H9 (cell line): ENCODE data around the gene SLC24A3. TPM values are rescaled to one million over a fixed set of nuclear protein-coding genes. Genes with fewer than 3 reads are reported as not detected.
A peak's percentile ranks its signal among the peaks of the same experiment; 100 is the strongest.

ENCODE experiments used
- DNase-seq: peaks from one replicate; pipeline ENCODE4 v3.0.0-alpha.2; 2017
- H2AFZ ChIP-seq: one replicate; pipeline ENCODE4 v1.6.1; 2013; ENCODE audit warnings: mild to moderate bottlenecking, low read length, control low read depth, moderate library complexity
- H2AK5ac ChIP-seq: 2 replicates; pipeline ENCODE4 v1.6.1; 2013; ENCODE audit warnings: low read length, control low read depth, mixed read lengths; ENCODE audit not compliant: insufficient read length
- H2BK120ac ChIP-seq: one replicate; pipeline ENCODE4 v1.6.1; 2013; ENCODE audit warnings: low read depth, mild to moderate bottlenecking, low read length, control low read depth, inconsistent platforms; ENCODE audit not compliant: poor library complexity, severe bottlenecking
- H2BK12ac ChIP-seq: 2 replicates; pipeline ENCODE4 v1.6.1; 2013; ENCODE audit warnings: low read length, control low read depth, mixed read lengths, low read depth; ENCODE audit not compliant: insufficient read length
- H2BK15ac ChIP-seq: 2 replicates; pipeline ENCODE4 v1.6.1; 2013; ENCODE audit warnings: low read depth, low read length, control low read depth
- H2BK20ac ChIP-seq: one replicate; pipeline ENCODE4 v1.6.1; 2013; ENCODE audit warnings: low read depth, mild to moderate bottlenecking, low read length, control low read depth, inconsistent platforms; ENCODE audit not compliant: poor library complexity, severe bottlenecking
- H2BK5ac ChIP-seq: 2 replicates; pipeline ENCODE4 v1.6.1; 2013; ENCODE audit warnings: low read length, control low read depth, mixed read lengths; ENCODE audit not compliant: insufficient read length
- H3K14ac ChIP-seq: 2 replicates; pipeline ENCODE4 v1.6.1; 2013; ENCODE audit warnings: low read length, control low read depth; ENCODE audit not compliant: insufficient read depth
- H3K18ac ChIP-seq: 2 replicates; pipeline ENCODE4 v1.6.1; 2013; ENCODE audit warnings: low read depth, mild to moderate bottlenecking, mixed read lengths, low read length, control low read depth; ENCODE audit not compliant: insufficient read length
- H3K23ac ChIP-seq: 2 replicates; pipeline ENCODE4 v1.6.1; 2013; ENCODE audit warnings: low read length, control low read depth, mixed read lengths, low read depth; ENCODE audit not compliant: insufficient read length
- H3K23me2 ChIP-seq: 2 replicates; pipeline ENCODE4 v1.6.1; 2013; ENCODE audit warnings: low read depth, mild to moderate bottlenecking, mixed read lengths, low read length, control low read depth; ENCODE audit not compliant: insufficient read length, poor library complexity, severe bottlenecking
- H3K27ac ChIP-seq: 2 replicates; pipeline ENCODE4 v1.5.1; 2013; ENCODE audit warnings: low read length, control low read depth, mixed read lengths, low read depth; ENCODE audit not compliant: insufficient read length
- H3K27me3 ChIP-seq: 2 replicates; pipeline ENCODE4 v1.6.1; 2013; ENCODE audit warnings: low read length, control low read depth, inconsistent platforms; ENCODE audit not compliant: insufficient read depth
- H3K4ac ChIP-seq: 2 replicates; pipeline ENCODE4 v1.6.1; 2013; ENCODE audit warnings: low read depth, mild to moderate bottlenecking, control low read depth, inconsistent platforms, low read length, moderate library complexity
- H3K4me1 ChIP-seq: 2 replicates; pipeline ENCODE4 v1.6.1; 2013; ENCODE audit warnings: low read length, control low read depth, inconsistent platforms; ENCODE audit not compliant: insufficient read depth
- H3K4me2 ChIP-seq: 2 replicates; pipeline ENCODE4 v1.6.1; 2013; ENCODE audit warnings: low read length, control low read depth, mixed read lengths; ENCODE audit not compliant: insufficient read length, insufficient read depth
- H3K56ac ChIP-seq: 2 replicates; pipeline ENCODE4 v1.6.1; 2013; ENCODE audit warnings: low read depth, mild to moderate bottlenecking, mixed read lengths, low read length, control low read depth; ENCODE audit not compliant: insufficient read length
- H3K79me1 ChIP-seq: 2 replicates; pipeline ENCODE4 v1.6.1; 2013; ENCODE audit warnings: low read depth, mild to moderate bottlenecking, moderate library complexity, low read length, control low read depth, inconsistent platforms; ENCODE audit not compliant: insufficient read depth, poor library complexity, severe bottlenecking
- H3K79me2 ChIP-seq: 2 replicates; pipeline ENCODE4 v1.6.1; 2013; ENCODE audit warnings: low read length, control low read depth, inconsistent platforms; ENCODE audit not compliant: insufficient read depth
- H3K9ac ChIP-seq: 2 replicates; pipeline ENCODE4 v1.6.1; 2013; ENCODE audit warnings: low read length, control low read depth, mixed read lengths; ENCODE audit not compliant: insufficient read length; ENCODE audit errors: extremely low read depth
- H3K9me3 ChIP-seq: one replicate; pipeline ENCODE4 v1.6.1; 2013; ENCODE audit warnings: low read depth, low read length, inconsistent platforms; ENCODE audit not compliant: control insufficient read depth
- H3T11ph ChIP-seq: one replicate; pipeline ENCODE4 v1.6.1; 2013; ENCODE audit warnings: mild to moderate bottlenecking, low read length, control low read depth, inconsistent platforms
- H4K20me1 ChIP-seq: one replicate; pipeline ENCODE4 v1.6.1; 2013; ENCODE audit not compliant: control insufficient read depth, insufficient read length, insufficient read depth
- H4K5ac ChIP-seq: 2 replicates; pipeline ENCODE4 v1.6.1; 2013; ENCODE audit warnings: low read depth, mild to moderate bottlenecking, mixed read lengths, low read length, control low read depth; ENCODE audit not compliant: insufficient read length
- H4K8ac ChIP-seq: replicated peaks from 2 replicates; pipeline ENCODE4 v1.6.1; 2013; ENCODE audit warnings: low read length, control low read depth, mixed read lengths, low read depth; ENCODE audit not compliant: insufficient read length
- H4K91ac ChIP-seq: 2 replicates; pipeline ENCODE4 v1.6.1; 2013; ENCODE audit warnings: low read depth, mild to moderate bottlenecking, moderate library complexity, mixed read lengths, low read length, control low read depth; ENCODE audit not compliant: insufficient read length
- H3K27ac Mint-ChIP-seq, 3 experiments: 2 replicates in 2 of 3; 3 replicates in 1 of 3; pipeline ENCODE4 v1.8.0; 2020 to 2021; ENCODE audit warnings: mixed read lengths in 3 of 3, mild to moderate bottlenecking in 1 of 3, moderate library complexity in 1 of 3
- H3K27me3 Mint-ChIP-seq: 2 replicates; pipeline ENCODE4 v1.8.0; 2021; ENCODE audit warnings: low read depth, mild to moderate bottlenecking, moderate library complexity, mixed read lengths
- H3K36me3 Mint-ChIP-seq, 3 experiments: 2 replicates in 2 of 3; 3 replicates in 1 of 3; pipeline ENCODE4 v1.8.0; 2020 to 2021; ENCODE audit warnings: low read depth in 3 of 3, mixed read lengths in 3 of 3; ENCODE audit not compliant: insufficient read depth in 1 of 3
- H3K4me1 Mint-ChIP-seq, 2 experiments: 2 replicates each; pipeline ENCODE4 v1.8.0; 2020; ENCODE audit warnings: mixed read lengths in 2 of 2
- H3K4me3 Mint-ChIP-seq, 2 experiments: 2 replicates in 1 of 2; 3 replicates in 1 of 2; pipeline ENCODE4 v1.8.0; 2020 to 2021; ENCODE audit warnings: mild to moderate bottlenecking in 2 of 2, mixed read lengths in 2 of 2, moderate library complexity in 1 of 2
- H3K9me3 Mint-ChIP-seq, 2 experiments: 2 replicates in 1 of 2; 3 replicates in 1 of 2; pipeline ENCODE4 v1.8.0; 2020; ENCODE audit warnings: mild to moderate bottlenecking in 2 of 2, mixed read lengths in 2 of 2, moderate library complexity in 1 of 2
- WGBS: extraction: QIAGEN DNeasy Blood & Tissue Kit; methylation state at CpG from one replicate; pipeline ENCODE4 v1.1.7; 2013; ENCODE audit warnings: missing lambda C conversion rate, low lambda C conversion rate, mixed read lengths; ENCODE audit not compliant: insufficient read length; ENCODE audit errors: extremely low coverage; 5-methylcytosine and 5-hydroxymethylcytosine counted together
- total RNA-seq: library from RNA; stranded (reverse); gene quantifications from 2 replicates; pipeline ENCODE4 v1.2.1, GENCODE V29; 2021
- TF ChIP-seq, protein P1 (sequence below): fragments of 200-600 bp; sonication (generic); conservative IDR thresholded peaks from 3 replicates; pipeline ENCODE4 v1.8.0; 2021; ENCODE audit warnings: antibody characterized with exemption, mild to moderate bottlenecking

Gene SLC24A3
- total RNA-seq, 1 experiment from 2014 or later, result 0.83 TPM

DNA sequence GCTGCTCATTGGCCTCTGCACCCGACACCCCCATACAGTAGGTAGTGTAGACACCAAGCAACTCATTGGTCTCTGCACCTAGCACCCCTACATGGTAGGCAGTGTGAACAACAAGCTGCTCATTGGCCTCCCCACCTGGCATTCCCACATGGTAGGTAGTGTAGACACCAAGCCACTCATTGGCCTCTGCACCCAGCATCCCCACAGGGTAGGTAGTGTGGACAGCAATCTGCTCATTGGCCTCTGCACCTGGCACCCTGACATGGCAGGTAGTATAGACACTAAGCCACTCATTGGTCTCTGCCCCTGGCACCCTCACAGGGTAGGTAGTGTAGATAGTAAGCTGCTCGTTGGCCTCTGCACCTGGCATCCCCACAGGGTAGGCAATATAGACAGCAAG, 226.0 kb downstream of the SLC24A3 start:
- Histone ChIP-seq H3K27me3 (no peaks in the 10 kb centered on the region), H3K23ac (no peak overlapping the region), H3K9ac (no peak overlapping the region), H3K9me3 (peaks cover 1% of the 10 kb centered on the region), H3K4ac (no peak overlapping the region), H3K4me2 (no peak overlapping the region), H3K14ac (peak overlapping the region; percentile 64; the same call in 1 of the 2 replicates), H3K4me1 (no peaks in the 10 kb centered on the region), H4K8ac (no peak overlapping the region), H2AK5ac (no peak overlapping the region), H4K20me1 (no peaks in the 10 kb centered on the region), H3K27ac (no peak overlapping the region), H2BK5ac (no peak overlapping the region), H3K79me1 (no peaks in the 10 kb centered on the region), H4K5ac (no peak overlapping the region), H2BK20ac (no peak overlapping the region), H3T11ph (no peak overlapping the region), H3K18ac (no peak overlapping the region), H2BK15ac (no peak overlapping the region), H3K56ac (no peak overlapping the region), H3K79me2 (no peaks in the 10 kb centered on the region), H2BK120ac (no peak overlapping the region), H2AFZ (no peak overlapping the region), H2BK12ac (no peak overlapping the region), H4K91ac (no peak overlapping the region), H3K23me2 (no peaks in the 10 kb centered on the region)
- no peaks in the 10 kb centered on the region for H3K36me3 Mint-ChIP-seq
- WGBS, result no CpG with 5 or more reads among the region's 2 CpGs
- H3K4me3 Mint-ChIP-seq, result no peak overlapping the region
- no peak overlapping the region for H3K27ac Mint-ChIP-seq
- DNase-seq, result no peak
- no peaks in the 10 kb centered on the region for H3K27me3 Mint-ChIP-seq
- no peaks in the 10 kb centered on the region; a peak in 1 of 4 replicates for H3K4me1 Mint-ChIP-seq
- TF ChIP-seq, protein P1, sequence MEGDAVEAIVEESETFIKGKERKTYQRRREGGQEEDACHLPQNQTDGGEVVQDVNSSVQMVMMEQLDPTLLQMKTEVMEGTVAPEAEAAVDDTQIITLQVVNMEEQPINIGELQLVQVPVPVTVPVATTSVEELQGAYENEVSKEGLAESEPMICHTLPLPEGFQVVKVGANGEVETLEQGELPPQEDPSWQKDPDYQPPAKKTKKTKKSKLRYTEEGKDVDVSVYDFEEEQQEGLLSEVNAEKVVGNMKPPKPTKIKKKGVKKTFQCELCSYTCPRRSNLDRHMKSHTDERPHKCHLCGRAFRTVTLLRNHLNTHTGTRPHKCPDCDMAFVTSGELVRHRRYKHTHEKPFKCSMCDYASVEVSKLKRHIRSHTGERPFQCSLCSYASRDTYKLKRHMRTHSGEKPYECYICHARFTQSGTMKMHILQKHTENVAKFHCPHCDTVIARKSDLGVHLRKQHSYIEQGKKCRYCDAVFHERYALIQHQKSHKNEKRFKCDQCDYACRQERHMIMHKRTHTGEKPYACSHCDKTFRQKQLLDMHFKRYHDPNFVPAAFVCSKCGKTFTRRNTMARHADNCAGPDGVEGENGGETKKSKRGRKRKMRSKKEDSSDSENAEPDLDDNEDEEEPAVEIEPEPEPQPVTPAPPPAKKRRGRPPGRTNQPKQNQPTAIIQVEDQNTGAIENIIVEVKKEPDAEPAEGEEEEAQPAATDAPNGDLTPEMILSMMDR, result no peak
- H3K9me3 Mint-ChIP-seq, result peaks cover 7 to 11% of the 10 kb centered on the region in 2 experiments; a peak in 4 of 5 replicates
